Measurements from ENCODE around the gene CLPX.

CLPX gene

DNA sequence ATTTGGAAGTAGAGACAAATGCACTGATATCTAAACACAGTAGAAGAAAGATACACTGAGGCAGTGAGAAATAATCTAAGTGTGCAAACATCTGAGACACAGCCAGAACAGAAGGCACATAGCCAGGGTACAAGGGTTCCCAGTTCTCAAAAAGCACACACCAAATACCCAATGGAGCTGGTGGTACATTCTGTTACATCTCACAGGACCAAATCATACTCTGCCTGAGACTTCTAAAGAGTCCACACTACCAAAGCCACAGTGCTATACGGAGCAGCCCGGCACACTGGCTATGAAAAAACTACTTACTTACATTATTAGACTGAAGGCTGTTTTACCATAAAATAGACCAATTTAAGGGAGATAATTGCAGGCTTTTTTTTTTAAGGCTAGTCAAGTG is 19.3 kb downstream of the CLPX start:
- no peak overlapping the region for H3K27ac ChIP-seq (replicated peaks; ENCODE audit: low read length)
- H3K4ac ChIP-seq (ENCODE audit: low read length), result no peak overlapping the region
- H3K4me3 ChIP-seq (ENCODE audit: low read length in 2 of 2), result no peak overlapping the region
- no peak overlapping the region for H2BK120ac ChIP-seq (ENCODE audit: low read depth, low read length)
- H2BK5ac ChIP-seq (ENCODE audit: low read length), result no peak overlapping the region
- no peak overlapping the region for H3K4me2 ChIP-seq (ENCODE audit: insufficient read depth, low read length, poor library complexity, severe bottlenecking)
- H3K79me1 ChIP-seq (ENCODE audit: low read depth, low read length), result no peaks in the 10 kb centered on the region
- H2AFZ ChIP-seq (ENCODE audit: low read length), result no peak overlapping the region
- H3K9ac ChIP-seq (ENCODE audit: low read depth, low read length, poor library complexity), result no peak overlapping the region
- no peak overlapping the region for H4K8ac ChIP-seq (ENCODE audit: low read depth, low read length)
- no peaks in the 10 kb centered on the region for H3K27me3 ChIP-seq (ENCODE audit: control insufficient read depth in 3 of 3, insufficient read depth in 3 of 3, low read depth in 1 of 3, low read length in 3 of 3)
- no peak overlapping the region for H3K23ac ChIP-seq (ENCODE audit: low read depth, low read length, poor library complexity)
- no peak overlapping the region for H2BK12ac ChIP-seq (ENCODE audit: low read length)
- no peak overlapping the region for H3K18ac ChIP-seq (ENCODE audit: low read length)
- H3K4me1 ChIP-seq (ENCODE audit: control insufficient read depth in 2 of 2, insufficient read depth in 1 of 2, low read depth in 1 of 2, low read length in 2 of 2), result no peaks in the 10 kb centered on the region
- H3K14ac ChIP-seq (ENCODE audit: low read length), result no peak overlapping the region
- no peaks in the 10 kb centered on the region for H3K9me3 ChIP-seq (replicated peaks in 1 of 2; ENCODE audit: control insufficient read depth in 2 of 2, insufficient read depth in 1 of 2, low read depth in 1 of 2, low read length in 2 of 2)
- no peak overlapping the region for H2AK5ac ChIP-seq (ENCODE audit: low read depth, low read length)
- WGBS, 2 donors (ENCODE audit: extremely low coverage in 2 of 2, insufficient read length in 2 of 2, insufficient replicate concordance in 1 of 2), result no CpG with 5 or more reads among the region's 2 CpGs
- H4K91ac ChIP-seq (ENCODE audit: low read depth, low read length, poor library complexity), result no peak overlapping the region
- H3K36me3 ChIP-seq (replicated peaks in 1 of 2; ENCODE audit: control insufficient read depth in 2 of 2, insufficient read depth in 2 of 2, low read length in 2 of 2), result peaks cover 7 to 78% of the 10 kb centered on the region in 2 donors
- H2BK15ac ChIP-seq (ENCODE audit: low read length), result no peak overlapping the region
- no peak for DNase-seq (ENCODE audit: low spot score)

DNA sequence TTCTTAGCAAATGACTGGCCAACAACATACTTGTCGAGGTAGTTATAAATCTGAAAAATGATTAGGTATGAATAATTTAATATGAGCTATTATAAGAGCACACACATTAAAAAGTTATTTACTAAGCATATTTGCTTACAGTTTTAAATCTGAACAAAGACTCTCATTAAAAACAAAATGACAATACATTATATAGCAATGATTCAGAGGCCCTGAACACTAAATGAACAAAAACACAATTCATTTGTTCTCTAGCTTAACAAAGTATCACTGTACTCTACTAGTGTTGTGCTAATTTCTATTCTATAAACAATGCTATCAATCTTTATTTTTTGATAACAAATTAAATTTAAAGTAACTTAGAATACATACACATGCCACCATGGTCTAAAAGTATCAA is 21.0 kb downstream of the CLPX start:
- Histone ChIP-seq H2BK5ac (ENCODE audit: low read length) (no peak overlapping the region), H2BK15ac (ENCODE audit: low read length) (no peak overlapping the region), H3K4me3 (ENCODE audit: low read length in 2 of 2) (no peak overlapping the region), H2AFZ (ENCODE audit: low read length) (no peak overlapping the region), H3K23ac (ENCODE audit: low read depth, low read length, poor library complexity) (no peak overlapping the region), H3K4me2 (ENCODE audit: insufficient read depth, low read length, poor library complexity, severe bottlenecking) (no peak overlapping the region), H2AK5ac (ENCODE audit: low read depth, low read length) (no peak overlapping the region), H3K4me1 (ENCODE audit: control insufficient read depth in 2 of 2, insufficient read depth in 1 of 2, low read depth in 1 of 2, low read length in 2 of 2) (no peaks in the 10 kb centered on the region), H3K79me1 (ENCODE audit: low read depth, low read length) (no peaks in the 10 kb centered on the region), H3K27ac (replicated peaks; ENCODE audit: low read length) (no peak overlapping the region), H3K9ac (ENCODE audit: low read depth, low read length, poor library complexity) (no peak overlapping the region), H3K14ac (ENCODE audit: low read length) (no peak overlapping the region), H2BK120ac (ENCODE audit: low read depth, low read length) (no peak overlapping the region), H3K4ac (ENCODE audit: low read length) (no peak overlapping the region), H3K9me3 (replicated peaks in 1 of 2; ENCODE audit: control insufficient read depth in 2 of 2, insufficient read depth in 1 of 2, low read depth in 1 of 2, low read length in 2 of 2) (no peaks in the 10 kb centered on the region), H3K27me3 (ENCODE audit: control insufficient read depth in 3 of 3, insufficient read depth in 3 of 3, low read depth in 1 of 3, low read length in 3 of 3) (no peaks in the 10 kb centered on the region), H2BK12ac (ENCODE audit: low read length) (no peak overlapping the region), H3K18ac (ENCODE audit: low read length) (no peak overlapping the region), H4K8ac (ENCODE audit: low read depth, low read length) (no peak overlapping the region), H3K36me3 (replicated peaks in 1 of 2; ENCODE audit: control insufficient read depth in 2 of 2, insufficient read depth in 2 of 2, low read length in 2 of 2) (peaks cover 7 to 72% of the 10 kb centered on the region in 2 donors), H4K91ac (ENCODE audit: low read depth, low read length, poor library complexity) (no peak overlapping the region)
- WGBS, 2 donors (ENCODE audit: extremely low coverage in 2 of 2, insufficient read length in 2 of 2, insufficient replicate concordance in 1 of 2), result no CpG with 5 or more reads among the region's 1 CpG
- DNase-seq (ENCODE audit: low spot score), result no peak

GRCh38 chr15:65163041-65163440 is 22.1 kb downstream of the CLPX start:
- no peak overlapping the region for H2AK5ac ChIP-seq (ENCODE audit: low read depth, low read length)
- no peak overlapping the region for H3K18ac ChIP-seq (ENCODE audit: low read length)
- no peak overlapping the region for H3K23ac ChIP-seq (ENCODE audit: low read depth, low read length, poor library complexity)
- no peak overlapping the region for H3K4me2 ChIP-seq (ENCODE audit: insufficient read depth, low read length, poor library complexity, severe bottlenecking)
- H4K91ac ChIP-seq (ENCODE audit: low read depth, low read length, poor library complexity), result no peak overlapping the region
- no peaks in the 10 kb centered on the region for H3K79me1 ChIP-seq (ENCODE audit: low read depth, low read length)
- H2BK15ac ChIP-seq (ENCODE audit: low read length), result no peak overlapping the region
- H3K9ac ChIP-seq (ENCODE audit: low read depth, low read length, poor library complexity), result no peak overlapping the region
- H3K9me3 ChIP-seq (replicated peaks in 1 of 2; ENCODE audit: control insufficient read depth in 2 of 2, insufficient read depth in 1 of 2, low read depth in 1 of 2, low read length in 2 of 2), result no peaks in the 10 kb centered on the region
- no peak overlapping the region for H3K4me3 ChIP-seq (ENCODE audit: low read length in 2 of 2)
- H3K4ac ChIP-seq (ENCODE audit: low read length), result no peak overlapping the region
- peaks cover 7 to 79% of the 10 kb centered on the region in 2 donors for H3K36me3 ChIP-seq (replicated peaks in 1 of 2; ENCODE audit: control insufficient read depth in 2 of 2, insufficient read depth in 2 of 2, low read length in 2 of 2)
- no peak for DNase-seq (ENCODE audit: low spot score)
- H3K4me1 ChIP-seq (ENCODE audit: control insufficient read depth in 2 of 2, insufficient read depth in 1 of 2, low read depth in 1 of 2, low read length in 2 of 2), result no peaks in the 10 kb centered on the region
- no peak overlapping the region for H2BK120ac ChIP-seq (ENCODE audit: low read depth, low read length)
- no peak overlapping the region for H2BK12ac ChIP-seq (ENCODE audit: low read length)
- H3K27me3 ChIP-seq (ENCODE audit: control insufficient read depth in 3 of 3, insufficient read depth in 3 of 3, low read depth in 1 of 3, low read length in 3 of 3), result no peaks in the 10 kb centered on the region
- H3K14ac ChIP-seq (ENCODE audit: low read length), result no peak overlapping the region
- H4K8ac ChIP-seq (ENCODE audit: low read depth, low read length), result no peak overlapping the region
- WGBS, 2 donors (ENCODE audit: extremely low coverage in 2 of 2, insufficient read length in 2 of 2, insufficient replicate concordance in 1 of 2), result no CpG with 5 or more reads among the region's 4 CpGs
- H3K27ac ChIP-seq (replicated peaks; ENCODE audit: low read length), result no peak overlapping the region
- no peak overlapping the region for H2AFZ ChIP-seq (ENCODE audit: low read length)
- no peak overlapping the region for H2BK5ac ChIP-seq (ENCODE audit: low read length)

DNA sequence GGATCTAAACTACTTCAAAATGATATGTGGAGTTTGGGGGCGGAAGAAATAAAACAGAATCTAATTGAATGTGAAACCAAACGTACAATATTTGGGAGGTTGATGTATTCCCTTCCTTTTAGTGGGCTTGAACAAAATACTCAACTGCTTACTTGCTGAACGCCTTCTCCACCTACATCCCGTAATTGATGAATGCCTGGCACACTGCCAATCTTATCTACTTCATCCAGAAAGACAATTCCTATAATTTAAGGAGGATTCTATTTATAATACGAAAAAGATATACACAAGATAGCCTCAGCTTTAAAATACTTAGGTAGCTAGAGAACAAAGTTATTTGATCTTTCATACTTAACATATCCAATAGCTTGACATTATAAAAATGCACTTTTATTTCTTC is 28.4 kb downstream of the CLPX start:
- Histone ChIP-seq H3K9ac (ENCODE audit: low read depth, low read length, poor library complexity) (no peak overlapping the region), H3K4me2 (ENCODE audit: insufficient read depth, low read length, poor library complexity, severe bottlenecking) (no peak overlapping the region), H2AK5ac (ENCODE audit: low read depth, low read length) (no peak overlapping the region), H2AFZ (ENCODE audit: low read length) (no peak overlapping the region), H3K9me3 (replicated peaks in 1 of 2; ENCODE audit: control insufficient read depth in 2 of 2, insufficient read depth in 1 of 2, low read depth in 1 of 2, low read length in 2 of 2) (no peaks in the 10 kb centered on the region), H3K18ac (ENCODE audit: low read length) (no peak overlapping the region), H3K27ac (replicated peaks; ENCODE audit: low read length) (no peak overlapping the region), H4K91ac (ENCODE audit: low read depth, low read length, poor library complexity) (no peak overlapping the region), H3K14ac (ENCODE audit: low read length) (no peak overlapping the region), H3K27me3 (ENCODE audit: control insufficient read depth in 3 of 3, insufficient read depth in 3 of 3, low read depth in 1 of 3, low read length in 3 of 3) (no peaks in the 10 kb centered on the region), H2BK15ac (ENCODE audit: low read length) (no peak overlapping the region), H2BK12ac (ENCODE audit: low read length) (no peak overlapping the region), H3K4me3 (ENCODE audit: low read length in 2 of 2) (no peak overlapping the region), H3K23ac (ENCODE audit: low read depth, low read length, poor library complexity) (no peak overlapping the region), H3K4me1 (ENCODE audit: control insufficient read depth in 2 of 2, insufficient read depth in 1 of 2, low read depth in 1 of 2, low read length in 2 of 2) (no peaks in the 10 kb centered on the region), H3K79me1 (ENCODE audit: low read depth, low read length) (no peaks in the 10 kb centered on the region), H3K4ac (ENCODE audit: low read length) (no peak overlapping the region), H4K8ac (ENCODE audit: low read depth, low read length) (no peak overlapping the region), H2BK5ac (ENCODE audit: low read length) (no peak overlapping the region), H2BK120ac (ENCODE audit: low read depth, low read length) (no peak overlapping the region), H3K36me3 (replicated peaks in 1 of 2; ENCODE audit: control insufficient read depth in 2 of 2, insufficient read depth in 2 of 2, low read length in 2 of 2) (peaks cover 13 to 88% of the 10 kb centered on the region in 2 donors)
- no CpG with 5 or more reads among the region's 5 CpGs for WGBS, 2 donors (ENCODE audit: extremely low coverage in 2 of 2, insufficient read length in 2 of 2, insufficient replicate concordance in 1 of 2)
- DNase-seq (ENCODE audit: low spot score), result no peak
